Testis (tissue), 2 donors: Measurements from ENCODE around the gene SARS1.

Experiments used
- POLR2A ChIP-seq: fragments of 450-650 bp; IDR thresholded peaks from one replicate; pipeline ENCODE4 v1.6.1; 2017; ENCODE audit warnings: antibody characterized with exemption, mild to moderate bottlenecking, moderate library complexity
- TF ChIP-seq, protein P1 (sequence below), 3 experiments: fragments of 450-650 bp in 2 of 3; fragments of 200-600 bp in 1 of 3; sonication (generic) in 1 of 3; IDR thresholded peaks; one replicate each; pipeline ENCODE4 v1.5.1; 2016 to 2019; ENCODE audit warnings: antibody characterized with exemption in 3 of 3, mild to moderate bottlenecking in 2 of 3, moderate library complexity in 1 of 3

DNA sequence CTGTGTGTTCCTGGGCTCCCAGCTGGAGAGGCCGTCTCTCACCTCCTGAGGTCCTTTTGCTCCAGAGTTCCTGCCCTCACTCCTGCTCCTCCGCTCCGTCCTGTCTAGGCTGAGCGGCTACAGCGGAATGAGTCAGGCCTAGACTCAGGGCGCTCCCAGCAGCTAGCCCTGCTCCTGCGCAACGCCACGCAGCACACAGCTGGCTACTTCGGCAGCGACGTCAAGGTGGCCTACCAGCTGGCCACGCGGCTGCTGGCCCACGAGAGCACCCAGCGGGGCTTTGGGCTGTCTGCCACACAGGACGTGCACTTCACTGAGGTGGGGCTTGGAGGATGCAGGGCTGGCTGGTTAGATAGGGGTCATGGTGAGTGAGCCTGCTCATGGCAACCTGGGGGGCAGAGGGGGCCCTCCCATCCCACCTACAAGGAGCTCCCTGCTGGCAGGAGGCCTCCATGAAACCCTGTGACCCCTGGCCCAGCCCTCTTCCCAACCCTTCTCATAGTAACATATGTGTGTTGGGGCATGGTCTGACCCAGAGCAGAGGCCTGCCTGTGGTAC is 54.1 kb downstream of the SARS1 start:
- TF ChIP-seq, protein P1, sequence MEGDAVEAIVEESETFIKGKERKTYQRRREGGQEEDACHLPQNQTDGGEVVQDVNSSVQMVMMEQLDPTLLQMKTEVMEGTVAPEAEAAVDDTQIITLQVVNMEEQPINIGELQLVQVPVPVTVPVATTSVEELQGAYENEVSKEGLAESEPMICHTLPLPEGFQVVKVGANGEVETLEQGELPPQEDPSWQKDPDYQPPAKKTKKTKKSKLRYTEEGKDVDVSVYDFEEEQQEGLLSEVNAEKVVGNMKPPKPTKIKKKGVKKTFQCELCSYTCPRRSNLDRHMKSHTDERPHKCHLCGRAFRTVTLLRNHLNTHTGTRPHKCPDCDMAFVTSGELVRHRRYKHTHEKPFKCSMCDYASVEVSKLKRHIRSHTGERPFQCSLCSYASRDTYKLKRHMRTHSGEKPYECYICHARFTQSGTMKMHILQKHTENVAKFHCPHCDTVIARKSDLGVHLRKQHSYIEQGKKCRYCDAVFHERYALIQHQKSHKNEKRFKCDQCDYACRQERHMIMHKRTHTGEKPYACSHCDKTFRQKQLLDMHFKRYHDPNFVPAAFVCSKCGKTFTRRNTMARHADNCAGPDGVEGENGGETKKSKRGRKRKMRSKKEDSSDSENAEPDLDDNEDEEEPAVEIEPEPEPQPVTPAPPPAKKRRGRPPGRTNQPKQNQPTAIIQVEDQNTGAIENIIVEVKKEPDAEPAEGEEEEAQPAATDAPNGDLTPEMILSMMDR (IDR thresholded peaks at IDR 0.05), result no peak
- no peak for TF ChIP-seq POLR2A
